Loucy (cell line): ENCODE data around the gene CERS4.

Experiments
- EZH2phosphoT487 ChIP-seq: fragments of 200-600 bp; IDR thresholded peaks from 2 replicates; pipeline ENCODE4 v1.6.1; 2018; ENCODE audit warnings: antibody characterized with exemption, mild to moderate bottlenecking, moderate library complexity, borderline replicate concordance
- TF ChIP-seq, protein P1 (sequence below): fragments of 200-600 bp; sonication (generic); conservative IDR thresholded peaks from 2 replicates; pipeline ENCODE4 v1.5.1; 2014; ENCODE audit warnings: mild to moderate bottlenecking, antibody characterized with exemption, low read length

- TF ChIP-seq, protein P1, sequence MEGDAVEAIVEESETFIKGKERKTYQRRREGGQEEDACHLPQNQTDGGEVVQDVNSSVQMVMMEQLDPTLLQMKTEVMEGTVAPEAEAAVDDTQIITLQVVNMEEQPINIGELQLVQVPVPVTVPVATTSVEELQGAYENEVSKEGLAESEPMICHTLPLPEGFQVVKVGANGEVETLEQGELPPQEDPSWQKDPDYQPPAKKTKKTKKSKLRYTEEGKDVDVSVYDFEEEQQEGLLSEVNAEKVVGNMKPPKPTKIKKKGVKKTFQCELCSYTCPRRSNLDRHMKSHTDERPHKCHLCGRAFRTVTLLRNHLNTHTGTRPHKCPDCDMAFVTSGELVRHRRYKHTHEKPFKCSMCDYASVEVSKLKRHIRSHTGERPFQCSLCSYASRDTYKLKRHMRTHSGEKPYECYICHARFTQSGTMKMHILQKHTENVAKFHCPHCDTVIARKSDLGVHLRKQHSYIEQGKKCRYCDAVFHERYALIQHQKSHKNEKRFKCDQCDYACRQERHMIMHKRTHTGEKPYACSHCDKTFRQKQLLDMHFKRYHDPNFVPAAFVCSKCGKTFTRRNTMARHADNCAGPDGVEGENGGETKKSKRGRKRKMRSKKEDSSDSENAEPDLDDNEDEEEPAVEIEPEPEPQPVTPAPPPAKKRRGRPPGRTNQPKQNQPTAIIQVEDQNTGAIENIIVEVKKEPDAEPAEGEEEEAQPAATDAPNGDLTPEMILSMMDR: no peak
- no peak for TF ChIP-seq EZH2phosphoT487
Observed at GRCh38 chr19:8192221-8192820, 16.8 kb upstream of the CERS4 start.
